Measurements from ENCODE around the gene USPL1.
A peak's percentile ranks its signal among the peaks of the same experiment; 100 is the strongest.
"Not testable (repeated sequence)": the region's sequence is repeated elsewhere in the genome, so short reads cannot be mapped to it uniquely, and the experiment has no call there.

The USPL1 gene

DNA sequence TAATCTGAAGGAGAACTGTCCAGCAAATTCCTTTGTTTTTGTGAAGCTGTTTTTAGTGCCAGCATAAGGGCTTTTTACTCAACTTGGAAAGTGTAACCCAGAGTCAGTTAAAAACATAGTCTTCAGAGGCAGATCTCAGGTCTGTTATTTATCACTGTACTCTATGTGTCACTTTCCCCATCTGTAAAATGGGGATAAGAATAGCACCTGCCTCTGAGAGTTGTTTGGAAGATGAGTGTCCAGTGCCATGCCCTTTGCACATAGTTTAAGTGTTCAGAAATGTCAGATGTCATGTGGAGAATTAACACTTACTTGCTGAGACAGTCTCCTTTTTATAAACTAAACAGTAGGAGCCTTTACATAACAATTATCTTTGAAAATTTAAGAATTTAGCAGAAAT is 27.9 kb downstream of the USPL1 start:
- no peak for TF ChIP-seq ZFX (IDR thresholded peaks at IDR 0.05; ENCODE audit: borderline replicate concordance)
- TF ChIP-seq, protein P1, sequence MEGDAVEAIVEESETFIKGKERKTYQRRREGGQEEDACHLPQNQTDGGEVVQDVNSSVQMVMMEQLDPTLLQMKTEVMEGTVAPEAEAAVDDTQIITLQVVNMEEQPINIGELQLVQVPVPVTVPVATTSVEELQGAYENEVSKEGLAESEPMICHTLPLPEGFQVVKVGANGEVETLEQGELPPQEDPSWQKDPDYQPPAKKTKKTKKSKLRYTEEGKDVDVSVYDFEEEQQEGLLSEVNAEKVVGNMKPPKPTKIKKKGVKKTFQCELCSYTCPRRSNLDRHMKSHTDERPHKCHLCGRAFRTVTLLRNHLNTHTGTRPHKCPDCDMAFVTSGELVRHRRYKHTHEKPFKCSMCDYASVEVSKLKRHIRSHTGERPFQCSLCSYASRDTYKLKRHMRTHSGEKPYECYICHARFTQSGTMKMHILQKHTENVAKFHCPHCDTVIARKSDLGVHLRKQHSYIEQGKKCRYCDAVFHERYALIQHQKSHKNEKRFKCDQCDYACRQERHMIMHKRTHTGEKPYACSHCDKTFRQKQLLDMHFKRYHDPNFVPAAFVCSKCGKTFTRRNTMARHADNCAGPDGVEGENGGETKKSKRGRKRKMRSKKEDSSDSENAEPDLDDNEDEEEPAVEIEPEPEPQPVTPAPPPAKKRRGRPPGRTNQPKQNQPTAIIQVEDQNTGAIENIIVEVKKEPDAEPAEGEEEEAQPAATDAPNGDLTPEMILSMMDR (IDR thresholded peaks at IDR 0.05): no peak
- H3K27ac ChIP-seq: no peak overlapping the region

DNA sequence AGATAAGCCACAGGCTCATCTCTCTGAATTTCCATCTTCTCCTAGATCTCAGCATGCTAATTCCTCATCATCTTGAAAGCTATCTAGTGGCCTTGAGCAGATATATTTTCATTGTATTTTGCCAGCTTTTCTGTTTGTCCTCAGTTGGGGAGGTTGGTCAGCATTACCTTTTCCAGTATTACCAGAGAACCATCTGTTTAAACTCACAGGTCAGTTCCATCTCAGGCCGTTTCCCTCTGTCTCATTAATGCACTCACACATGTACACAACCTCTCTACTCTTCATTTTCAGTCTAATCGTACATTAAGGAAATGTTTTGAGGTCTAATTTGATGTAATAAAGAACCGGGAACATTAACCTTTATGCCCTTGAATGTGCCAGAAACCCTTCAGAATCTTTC is 29.7 kb downstream of the USPL1 start:
- H3K27ac ChIP-seq: no peak overlapping the region
- TF ChIP-seq ZFX (IDR thresholded peaks at IDR 0.05; ENCODE audit: borderline replicate concordance): no peak
- TF ChIP-seq, protein P1 (IDR thresholded peaks at IDR 0.05): no peak

DNA sequence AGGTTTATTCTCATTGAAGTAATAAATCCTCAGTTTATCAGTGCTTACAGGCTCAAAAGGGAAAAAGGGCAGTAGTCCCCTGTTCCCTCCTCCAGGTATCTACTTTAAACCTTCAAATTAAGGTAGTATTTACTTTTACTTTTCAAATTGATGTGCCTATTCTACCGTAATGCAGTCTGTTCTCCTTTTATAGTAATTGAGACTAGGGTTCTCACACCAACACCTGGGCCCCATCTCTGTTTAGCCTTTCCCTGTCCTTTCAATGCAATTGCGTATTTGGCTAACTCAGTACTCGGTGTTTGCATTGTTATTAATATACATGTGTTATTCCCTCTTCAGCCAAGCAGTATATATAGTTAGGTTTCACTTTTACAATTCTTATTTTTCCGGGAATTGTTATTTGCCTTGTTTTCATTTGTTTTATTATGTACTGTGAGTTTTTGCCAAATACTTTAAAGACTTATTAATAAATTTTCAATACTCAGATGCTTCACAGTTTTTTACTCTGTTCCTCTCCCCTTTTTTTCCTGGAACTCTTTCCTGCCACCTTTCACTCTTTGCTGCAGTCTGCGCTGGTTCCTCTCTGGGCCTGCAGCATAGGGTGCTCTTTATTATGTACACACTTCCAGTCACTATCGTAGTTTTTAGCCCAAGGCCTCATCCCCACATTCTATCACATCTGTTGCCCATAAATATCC is 30.3 kb downstream of the USPL1 start:
- peak overlapping the region; percentile 28; the same call in 1 of the 2 replicates for H3K27ac ChIP-seq
- TF ChIP-seq ZFX (IDR thresholded peaks at IDR 0.05; ENCODE audit: borderline replicate concordance): no peak
- TF ChIP-seq, protein P1 (IDR thresholded peaks at IDR 0.05): no peak

DNA sequence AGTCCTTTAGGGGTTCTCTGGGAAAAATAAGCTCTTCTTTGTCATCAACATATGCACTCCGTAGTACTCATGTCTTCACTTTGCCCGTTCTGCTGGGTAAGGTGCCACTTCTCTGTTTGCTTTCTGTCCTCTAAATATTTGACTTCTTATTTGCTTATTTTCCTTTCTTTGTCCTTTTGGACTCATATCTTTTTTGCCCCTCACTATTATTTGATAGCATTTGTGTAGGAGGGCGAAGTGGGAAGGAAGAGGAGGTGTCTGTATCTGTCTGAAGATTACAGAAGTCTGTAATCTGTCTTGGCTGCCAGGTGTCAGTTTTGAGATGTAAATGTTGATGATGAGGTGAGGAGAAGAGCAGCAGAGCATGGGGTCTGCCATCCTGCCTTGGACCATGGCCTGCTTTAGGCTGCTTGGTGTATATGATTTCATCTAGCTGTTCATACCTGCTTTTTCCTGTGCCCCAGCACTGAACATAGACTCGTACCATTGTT is 30.8 kb downstream of the USPL1 start:
- no peak for TF ChIP-seq ZFX (IDR thresholded peaks at IDR 0.05; ENCODE audit: borderline replicate concordance)
- TF ChIP-seq, protein P1 (IDR thresholded peaks at IDR 0.05): no peak
- peak overlapping the region; percentile 28; the same call in 1 of the 2 replicates for H3K27ac ChIP-seq

DNA sequence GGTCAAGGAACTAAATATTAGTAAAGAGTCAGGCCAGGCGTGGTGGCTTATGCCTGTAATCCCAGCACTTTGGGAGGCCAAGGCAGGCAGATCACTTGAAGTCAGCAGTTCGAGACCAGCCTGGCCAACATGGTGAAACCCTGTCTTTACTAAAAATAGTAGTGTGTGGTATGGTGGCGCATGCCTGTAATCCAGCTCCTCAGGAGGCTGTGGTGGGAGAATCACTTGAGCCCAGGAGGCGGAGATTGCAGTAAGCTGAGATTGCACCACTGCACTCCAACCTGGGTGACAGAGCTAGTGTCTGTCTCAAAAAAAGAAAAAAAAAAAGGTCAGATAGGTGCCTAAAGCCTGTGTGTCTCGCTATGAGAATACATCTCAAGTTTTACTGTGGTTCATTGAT is 33.9 kb downstream of the USPL1 start:
- H3K27ac ChIP-seq: not testable (repeated sequence)

DNA sequence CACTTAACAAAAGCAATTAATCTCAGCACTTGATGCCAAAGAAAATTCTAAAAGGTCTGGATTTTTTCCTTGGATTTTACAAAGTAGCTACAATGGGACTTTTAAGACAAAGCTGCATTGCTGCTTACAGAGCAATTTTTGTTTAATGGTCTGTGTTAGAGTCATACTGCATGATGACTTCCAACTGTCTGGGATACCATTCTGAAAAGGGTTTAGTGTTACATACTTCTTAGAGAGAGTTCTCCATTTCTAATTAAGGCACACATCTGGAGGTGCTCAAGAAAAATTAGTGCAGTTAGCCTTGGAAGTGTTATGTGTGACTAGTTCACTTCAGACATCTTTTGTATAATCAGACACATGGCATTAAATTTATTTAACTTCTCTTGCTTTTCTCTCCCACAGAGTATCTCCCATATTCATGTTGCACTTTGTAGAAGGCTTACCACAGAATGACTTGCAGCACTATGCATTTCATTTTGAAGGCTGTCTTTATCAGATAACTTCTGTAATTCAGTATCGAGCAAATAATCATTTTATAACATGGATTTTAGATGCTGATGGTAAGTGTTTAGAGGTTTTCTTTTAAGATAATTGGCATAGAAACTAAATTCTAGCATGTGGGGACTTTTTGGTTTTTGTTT is 35.1 kb downstream of the USPL1 start:
- TF ChIP-seq, protein P1 (IDR thresholded peaks at IDR 0.05): no peak
- no peak for TF ChIP-seq ZFX (IDR thresholded peaks at IDR 0.05; ENCODE audit: borderline replicate concordance)
- H3K27ac ChIP-seq: no peak overlapping the region

DNA sequence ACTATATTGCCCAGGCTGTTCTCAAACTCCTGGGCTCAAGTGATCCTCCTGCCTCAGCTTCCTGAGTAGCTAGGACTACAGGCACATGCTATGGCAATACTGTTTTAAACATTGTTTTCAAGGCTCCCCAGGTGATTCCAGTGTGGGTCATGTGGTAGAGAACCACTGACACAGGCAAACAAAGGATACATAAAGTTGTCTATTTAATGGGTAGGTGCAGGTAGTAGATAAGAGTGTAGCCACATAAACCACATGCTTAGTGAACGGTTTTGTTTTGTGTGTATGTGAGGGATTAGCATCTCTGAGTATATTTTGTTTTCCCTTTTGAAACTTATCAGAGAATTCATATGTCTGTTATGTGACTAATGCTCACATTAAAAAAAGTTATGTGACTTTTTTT is 36.7 kb downstream of the USPL1 start:
- no peak overlapping the region for H3K27ac ChIP-seq
- TF ChIP-seq, protein P1 (IDR thresholded peaks at IDR 0.05): no peak
- no peak for TF ChIP-seq ZFX (IDR thresholded peaks at IDR 0.05; ENCODE audit: borderline replicate concordance)

Data from 22Rv1 (cell line).